ENCODE data around the gene CSTPP1. TPM values are rescaled to one million over a fixed set of nuclear protein-coding genes. Genes with fewer than 3 reads are reported as not detected.

Gene CSTPP1
- total RNA-seq, 4 donors from 2014 or later, result 5.3 to 14.8 (median 13.4) TPM

GRCh38 chr11:47180006-47180787 is 243.6 kb downstream of the CSTPP1 start:
- no peak for TF ChIP-seq CTCF (IDR thresholded peaks at IDR 0.05; ENCODE audit: low read depth)

- no peak for TF ChIP-seq CTCF (IDR thresholded peaks at IDR 0.05; ENCODE audit: low read depth)
These were observed 244.7 kb downstream of the CSTPP1 start for GRCh38 chr11:47181271-47181670.

GRCh38 chr11:47182380-47182779 is 245.8 kb downstream of the CSTPP1 start:
- no peak for TF ChIP-seq CTCF (IDR thresholded peaks at IDR 0.05; ENCODE audit: low read depth)

GRCh38 chr11:47183031-47183856 is 246.7 kb downstream of the CSTPP1 start:
- no peak for TF ChIP-seq CTCF (IDR thresholded peaks at IDR 0.05; ENCODE audit: low read depth)

GRCh38 chr11:47183969-47184368 is 247.4 kb downstream of the CSTPP1 start:
- no peak for TF ChIP-seq CTCF (IDR thresholded peaks at IDR 0.05; ENCODE audit: low read depth)

GRCh38 chr11:47184711-47185304 is 248.2 kb downstream of the CSTPP1 start:
- TF ChIP-seq CTCF (IDR thresholded peaks at IDR 0.05; ENCODE audit: low read depth), result no peak
